K562 (cell line): Measurements from ENCODE around the gene COX6B1. TPM values are rescaled to one million over a fixed set of nuclear protein-coding genes. Genes with fewer than 3 reads are reported as not detected.

Source experiments
- CCAR2 ChIP-seq: fragments of 200-400 bp; formaldehyde crosslinking; IDR thresholded peaks from 2 replicates; pipeline ENCODE4 v1.6.1; 2017; ENCODE audit warnings: mild to moderate bottlenecking, low read depth, low read length
- COPS2 ChIP-seq: fragments of 450-650 bp; conservative IDR thresholded peaks from 2 replicates; pipeline ENCODE4 v1.6.1; 2016; ENCODE audit warnings: mild to moderate bottlenecking, moderate library complexity
- FOXJ2 ChIP-seq: fragments of 200-800 bp; sonication (Bioruptor generic); IDR thresholded peaks from 2 replicates; pipeline ENCODE4 v1.6.1; 2016; ENCODE audit warnings: missing genetic modification characterization, missing compliant biosample characterization
- FOXK1 ChIP-seq: sonication (generic); formaldehyde crosslinking; IDR thresholded peaks from 2 replicates; pipeline ENCODE4 v1.8.0; 2022; ENCODE audit warnings: missing genetic modification reagents, mild to moderate bottlenecking, borderline replicate concordance
- FOXM1 ChIP-seq, 2 experiments: fragments of 450-650 bp in 1 of 2; sonication (generic) in 1 of 2; formaldehyde crosslinking in 1 of 2; IDR thresholded peaks; 2 replicates each; pipeline versions ENCODE4 v1.6.1 to v1.9.0; 2017 to 2022; ENCODE audit warnings: low read depth in 2 of 2, mild to moderate bottlenecking in 2 of 2, missing genetic modification reagents in 1 of 2, moderate library complexity in 1 of 2
- GTF2F1 ChIP-seq: IDR thresholded peaks from 2 replicates; pipeline ENCODE4 v1.6.1; 2011; ENCODE audit warnings: low read depth, low read length, improper control_type of control experiment
- HCFC1 ChIP-seq: IDR thresholded peaks from 2 replicates; pipeline ENCODE4 v1.6.1; 2012; ENCODE audit warnings: low read depth, low read length, improper control_type of control experiment
- HNRNPUL1 ChIP-seq: fragments of 200-400 bp; formaldehyde crosslinking; IDR thresholded peaks from 2 replicates; pipeline ENCODE4 v1.6.1; 2017; ENCODE audit warnings: low read length
- ILK ChIP-seq: fragments of 450-650 bp; IDR thresholded peaks from 2 replicates; pipeline ENCODE4 v1.6.1; 2016; ENCODE audit warnings: missing genetic modification characterization, low read depth, mild to moderate bottlenecking, missing compliant biosample characterization, moderate library complexity, borderline replicate concordance
- KDM2B ChIP-seq: fragments of 250-450 bp; sonication (Bioruptor Pico); IDR thresholded peaks from 2 replicates; pipeline ENCODE4 v1.8.0; 2021; ENCODE audit warnings: mild to moderate bottlenecking, moderate library complexity
- MTA3 ChIP-seq: fragments of 450-650 bp; formaldehyde crosslinking; IDR thresholded peaks from 2 replicates; pipeline ENCODE4 v1.6.1; 2017; ENCODE audit warnings: mild to moderate bottlenecking, borderline replicate concordance
- NFIC ChIP-seq: fragments of 450-650 bp; IDR thresholded peaks from 2 replicates; pipeline ENCODE4 v1.6.1; 2017; ENCODE audit warnings: mild to moderate bottlenecking, inconsistent platforms
- OTX1 ChIP-seq: fragments of 450-650 bp; formaldehyde crosslinking; IDR thresholded peaks from 2 replicates; pipeline ENCODE4 v1.4.0; 2022; ENCODE audit warnings: mild to moderate bottlenecking
- SETDB1 ChIP-seq: IDR thresholded peaks from one replicate; pipeline ENCODE4 v1.6.1; 2012; ENCODE audit warnings: low read length, control low read depth, inconsistent platforms
- SMARCA5 ChIP-seq: fragments of 450-650 bp; IDR thresholded peaks from 2 replicates; pipeline ENCODE4 v1.6.1; 2016
- TCF7L2 ChIP-seq: fragments of 150-350 bp; IDR thresholded peaks from 2 replicates; pipeline ENCODE4 v1.6.1; 2016; ENCODE audit warnings: low read depth, mild to moderate bottlenecking, low read length, moderate library complexity
- TEAD4 ChIP-seq, 2 experiments: sonication (generic) in 1 of 2; formaldehyde crosslinking in 1 of 2; IDR thresholded peaks; 2 replicates each; pipeline versions ENCODE4 v1.6.1 to v1.8.0; 2012 to 2022; ENCODE audit warnings: borderline replicate concordance in 1 of 2, inconsistent platforms in 1 of 2, low read length in 1 of 2, mild to moderate bottlenecking in 1 of 2, missing genetic modification reagents in 1 of 2
- THRAP3 ChIP-seq: fragments of 450-650 bp; IDR thresholded peaks from 2 replicates; pipeline ENCODE4 v1.6.1; 2016; ENCODE audit warnings: mild to moderate bottlenecking, inconsistent platforms, borderline replicate concordance
- ZBTB17 ChIP-seq: fragments of 450-650 bp; formaldehyde crosslinking; IDR thresholded peaks from 2 replicates; pipeline ENCODE4 v1.4.0; 2020; ENCODE audit warnings: mild to moderate bottlenecking
- ZNF165 ChIP-seq: fragments of 250-450 bp; sonication (Bioruptor Pico); IDR thresholded peaks from 2 replicates; pipeline ENCODE4 v1.4.0; 2020; ENCODE audit warnings: borderline replicate concordance
- ZNF324 ChIP-seq: fragments of 250-450 bp; sonication (Bioruptor Pico); IDR thresholded peaks from 2 replicates; pipeline ENCODE4 v1.4.0; 2020; ENCODE audit warnings: mild to moderate bottlenecking
- ZNF436 ChIP-seq: fragments of 250-450, 450-650 bp; sonication (Bioruptor Pico); formaldehyde crosslinking; IDR thresholded peaks from 2 replicates; pipeline ENCODE4 v1.7.0; 2020; ENCODE audit warnings: mild to moderate bottlenecking
- ZNF507 ChIP-seq: conservative IDR thresholded peaks from 2 replicates; pipeline ENCODE4 v1.6.1; 2017; ENCODE audit warnings: missing genetic modification characterization, missing compliant biosample characterization
- ZNF561 ChIP-seq: fragments of 450-650 bp; formaldehyde crosslinking; conservative IDR thresholded peaks from 2 replicates; pipeline ENCODE4 v1.4.0; 2020; ENCODE audit warnings: mild to moderate bottlenecking, moderate library complexity
- polyA plus RNA-seq, 8 experiments: library from polyadenylated mRNA; depleted of rRNA in 4 of 8; stranded (reverse) in 5 of 8; unstranded in 3 of 8; fragments of >200 nt; fragmentation: Nextera tagmentation in 2 of 8; fragmentation: Illumina TruSeq in 1 of 8; extraction: Ambion mirVana in 2 of 8; extraction: Trizol in 1 of 8; gene quantifications; 2 replicates each; pipeline versions ENCODE4 v1.2.1 to v1.2.3, GENCODE V29; 2011 to 2014; ENCODE audit warnings: inconsistent platforms in 1 of 8, missing spikeins in 1 of 8
- total RNA-seq, 7 experiments: library from RNA; depleted of rRNA in 6 of 7; stranded (reverse); fragments of >200 nt in 6 of 7; fragmentation: Illumina TruSeq in 2 of 7; extraction: Trizol in 2 of 7; gene quantifications; 2 replicates each; pipeline versions ENCODE4 v1.2.1 to v1.2.3, GENCODE V29; 2011 to 2021; ENCODE audit warnings: low replicate concordance in 1 of 7
- TF ChIP-seq, protein P1 (sequence below): fragments of 450-650 bp; formaldehyde crosslinking; IDR thresholded peaks from 2 replicates; pipeline ENCODE4 v1.4.0; 2020; ENCODE audit warnings: mild to moderate bottlenecking, moderate library complexity
- TF ChIP-seq, protein P2 (sequence below): fragments of 250-450 bp; sonication (Bioruptor Pico); IDR thresholded peaks from 2 replicates; pipeline ENCODE4 v1.5.0; 2021; ENCODE audit warnings: mild to moderate bottlenecking, borderline replicate concordance

The COX6B1 gene
- total and polyA plus RNA-seq, 9 of the 15 experiments (the other 6 are each of a cell fraction or from before 2014, with no cell fraction given): 777 to 2,393 (median 1,219) TPM

DNA sequence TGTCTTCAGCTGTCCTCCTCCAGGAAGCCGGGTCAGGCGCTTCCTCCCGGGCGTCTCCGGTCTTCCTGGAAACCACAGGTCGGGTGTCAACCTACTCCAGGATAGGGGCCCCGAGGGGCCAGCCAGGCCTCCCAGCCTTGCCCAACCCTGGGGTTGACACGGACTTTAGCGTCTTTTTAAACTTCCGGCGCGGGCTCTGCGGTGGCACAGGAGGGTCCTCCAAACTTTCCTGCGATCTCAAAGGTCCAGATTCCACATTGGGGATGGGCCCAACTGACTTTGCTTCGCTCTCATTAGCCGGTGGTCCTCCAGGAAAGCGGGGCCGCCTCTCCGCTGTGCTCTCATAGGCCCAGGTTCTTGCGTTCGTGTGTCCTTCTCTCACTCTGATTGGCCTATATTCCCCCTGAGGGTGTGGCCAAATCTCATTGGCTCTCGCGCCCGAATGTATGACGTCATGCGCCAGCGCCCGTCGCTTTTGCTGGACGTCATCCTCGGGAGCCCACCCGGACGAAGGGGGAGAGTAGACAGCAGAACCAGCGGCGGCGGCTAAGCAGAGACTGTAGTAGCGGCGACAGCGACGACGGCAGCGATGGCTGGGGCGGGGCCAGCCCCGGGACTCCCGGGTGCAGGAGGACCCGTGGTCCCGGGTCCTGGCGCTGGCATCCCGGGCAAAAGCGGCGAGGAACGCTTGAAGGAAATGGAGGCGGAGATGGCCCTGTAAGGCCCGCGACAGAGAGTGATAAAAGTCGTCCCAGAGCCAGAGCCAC is 19.4 kb upstream of the COX6B1 start, which contains the start of gene RBM42 (continued):
- TF ChIP-seq OTX1 (CRISPR knock-in tag): peak; percentile 77; the same call in 1 of the 2 replicates
- no peak for TF ChIP-seq THRAP3
- TF ChIP-seq, protein P1, sequence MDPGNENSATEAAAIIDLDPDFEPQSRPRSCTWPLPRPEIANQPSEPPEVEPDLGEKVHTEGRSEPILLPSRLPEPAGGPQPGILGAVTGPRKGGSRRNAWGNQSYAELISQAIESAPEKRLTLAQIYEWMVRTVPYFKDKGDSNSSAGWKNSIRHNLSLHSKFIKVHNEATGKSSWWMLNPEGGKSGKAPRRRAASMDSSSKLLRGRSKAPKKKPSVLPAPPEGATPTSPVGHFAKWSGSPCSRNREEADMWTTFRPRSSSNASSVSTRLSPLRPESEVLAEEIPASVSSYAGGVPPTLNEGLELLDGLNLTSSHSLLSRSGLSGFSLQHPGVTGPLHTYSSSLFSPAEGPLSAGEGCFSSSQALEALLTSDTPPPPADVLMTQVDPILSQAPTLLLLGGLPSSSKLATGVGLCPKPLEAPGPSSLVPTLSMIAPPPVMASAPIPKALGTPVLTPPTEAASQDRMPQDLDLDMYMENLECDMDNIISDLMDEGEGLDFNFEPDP: no peak
- TF ChIP-seq, protein P2, sequence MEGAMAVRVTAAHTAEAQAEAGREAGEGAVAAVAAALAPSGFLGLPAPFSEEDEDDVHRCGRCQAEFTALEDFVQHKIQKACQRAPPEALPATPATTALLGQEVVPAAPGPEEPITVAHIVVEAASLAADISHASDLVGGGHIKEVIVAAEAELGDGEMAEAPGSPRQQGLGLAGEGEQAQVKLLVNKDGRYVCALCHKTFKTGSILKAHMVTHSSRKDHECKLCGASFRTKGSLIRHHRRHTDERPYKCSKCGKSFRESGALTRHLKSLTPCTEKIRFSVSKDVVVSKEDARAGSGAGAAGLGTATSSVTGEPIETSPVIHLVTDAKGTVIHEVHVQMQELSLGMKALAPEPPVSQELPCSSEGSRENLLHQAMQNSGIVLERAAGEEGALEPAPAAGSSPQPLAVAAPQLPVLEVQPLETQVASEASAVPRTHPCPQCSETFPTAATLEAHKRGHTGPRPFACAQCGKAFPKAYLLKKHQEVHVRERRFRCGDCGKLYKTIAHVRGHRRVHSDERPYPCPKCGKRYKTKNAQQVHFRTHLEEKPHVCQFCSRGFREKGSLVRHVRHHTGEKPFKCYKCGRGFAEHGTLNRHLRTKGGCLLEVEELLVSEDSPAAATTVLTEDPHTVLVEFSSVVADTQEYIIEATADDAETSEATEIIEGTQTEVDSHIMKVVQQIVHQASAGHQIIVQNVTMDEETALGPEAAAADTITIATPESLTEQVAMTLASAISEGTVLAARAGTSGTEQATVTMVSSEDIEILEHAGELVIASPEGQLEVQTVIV (CRISPR knock-in tag): no peak
- no peak for TF ChIP-seq SMARCA5
- TF ChIP-seq TEAD4 (IDR thresholded peaks at IDR 0.05; ENCODE audit: low read length): no peak
- no peak for TF ChIP-seq TEAD4 (CRISPR knock-in tag; IDR thresholded peaks at IDR 0.05; ENCODE audit: borderline replicate concordance)
- no peak for TF ChIP-seq SETDB1
- 0 out of 2 replicates have a peak, but pooled peaks have one; percentile 54 for TF ChIP-seq KDM2B (CRISPR knock-in tag)
- no peak for TF ChIP-seq ZNF436 (CRISPR knock-in tag)
- TF ChIP-seq HNRNPUL1: no peak
- TF ChIP-seq FOXK1: 0 out of 2 replicates have a peak, but pooled peaks have one; percentile 74
- TF ChIP-seq ZNF165 (CRISPR knock-in tag): no peak
- TF ChIP-seq ZNF324 (CRISPR knock-in tag): peak; percentile 29; the same call in 1 of the 2 replicates
- TF ChIP-seq MTA3: peak; percentile 88; the same call in 1 of the 2 replicates
- TF ChIP-seq CCAR2: no peak
- TF ChIP-seq COPS2: no peak
- no peak for TF ChIP-seq GTF2F1
- no peak for TF ChIP-seq FOXJ2
- peak; percentile 52; the same call in 1 of the 2 replicates for TF ChIP-seq NFIC
- peak; percentile 72 for TF ChIP-seq FOXM1 (IDR thresholded peaks at IDR 0.05; ENCODE audit: low read depth)
- TF ChIP-seq FOXM1 (CRISPR knock-in tag; IDR thresholded peaks at IDR 0.05; ENCODE audit: low read depth): no peak
- no peak for TF ChIP-seq ZNF507 (tag)
- TF ChIP-seq ILK (tag): no peak
- TF ChIP-seq TCF7L2: no peak
- no peak for TF ChIP-seq ZBTB17 (CRISPR knock-in tag)
- TF ChIP-seq ZNF561: no peak
- TF ChIP-seq HCFC1: peak; percentile 91
